Mucosa of rectum (tissue), 2 donors: Measurements from ENCODE around the gene TUFT1.
A peak's percentile ranks its signal among the peaks of the same experiment; 100 is the strongest.

Experiments
- H3K27ac ChIP-seq, 2 donors: one replicate each; pipeline ENCODE4 v1.7.0; 2013; ENCODE audit warnings: inconsistent platforms in 2 of 2, low read depth in 2 of 2, low read length in 2 of 2
- H3K27me3 ChIP-seq, 2 donors: one replicate each; pipeline ENCODE4 v1.7.0; 2013; ENCODE audit warnings: low read length in 2 of 2; ENCODE audit not compliant: control insufficient read depth in 2 of 2, insufficient read depth in 2 of 2
- H3K36me3 ChIP-seq, 2 donors: one replicate each; pipeline ENCODE4 v1.7.0; 2013; ENCODE audit warnings: low read length in 2 of 2; ENCODE audit not compliant: control insufficient read depth in 2 of 2, insufficient read depth in 2 of 2
- H3K4me1 ChIP-seq, 2 donors: one replicate each; pipeline ENCODE4 v1.7.0; 2013; ENCODE audit warnings: low read length in 2 of 2, mild to moderate bottlenecking in 1 of 2; ENCODE audit not compliant: control insufficient read depth in 2 of 2, insufficient read depth in 2 of 2
- H3K4me3 ChIP-seq, 2 donors: one replicate each; pipeline ENCODE4 v1.7.0; 2013; ENCODE audit warnings: low read length in 2 of 2
- H3K9ac ChIP-seq, 2 donors: one replicate each; pipeline ENCODE4 v1.7.0; 2013; ENCODE audit warnings: low read length in 2 of 2, low read depth in 1 of 2, mild to moderate bottlenecking in 1 of 2
- H3K9me3 ChIP-seq, 2 donors: one replicate each; pipeline ENCODE4 v1.7.0; 2013; ENCODE audit warnings: low read length in 2 of 2; ENCODE audit not compliant: control insufficient read depth in 2 of 2
- donor health status: healthy.
- donor health status: Normal muscosa, but diverticular disease.

TUFT1 gene

DNA sequence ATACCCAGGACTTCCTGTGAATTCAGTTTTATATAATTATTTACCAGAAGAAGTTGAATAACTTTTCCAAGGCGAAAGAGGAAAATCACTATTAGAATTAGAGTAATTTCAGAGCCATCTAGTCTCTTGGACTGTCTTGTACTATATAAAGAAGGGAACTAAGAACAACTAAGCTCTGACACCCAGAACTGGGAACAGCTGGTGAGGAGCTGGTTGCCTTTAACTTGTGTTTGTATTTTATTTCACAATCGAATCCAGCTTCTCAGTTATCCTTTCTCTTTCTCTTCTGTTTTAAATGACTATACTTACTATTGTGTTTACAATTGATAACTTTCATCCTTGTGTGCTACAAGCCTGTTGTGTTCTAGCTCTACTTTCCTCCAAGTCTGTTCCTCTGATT lies 80.2 kb downstream of the TUFT1 start:
- Histone ChIP-seq H3K27ac (peak overlapping the region in 1 of 2 donors; percentile 47), H3K27me3 (no peaks in the 10 kb centered on the region), H3K9me3 (no peaks in the 10 kb centered on the region), H3K4me3 (no peak overlapping the region), H3K36me3 (no peaks in the 10 kb centered on the region), H3K9ac (no peak overlapping the region), H3K4me1 (peaks cover 0 to 5% of the 10 kb centered on the region in 2 donors)

- Histone ChIP-seq H3K27ac (peak overlapping the region; percentile 45 to 47), H3K9ac (no peak overlapping the region), H3K9me3 (no peaks in the 10 kb centered on the region), H3K4me3 (no peak overlapping the region), H3K36me3 (no peaks in the 10 kb centered on the region), H3K4me1 (peaks cover 0 to 5% of the 10 kb centered on the region in 2 donors), H3K27me3 (no peaks in the 10 kb centered on the region)
Observed at GRCh38 chr1:151621351-151621750, 81.2 kb downstream of the TUFT1 start.

DNA sequence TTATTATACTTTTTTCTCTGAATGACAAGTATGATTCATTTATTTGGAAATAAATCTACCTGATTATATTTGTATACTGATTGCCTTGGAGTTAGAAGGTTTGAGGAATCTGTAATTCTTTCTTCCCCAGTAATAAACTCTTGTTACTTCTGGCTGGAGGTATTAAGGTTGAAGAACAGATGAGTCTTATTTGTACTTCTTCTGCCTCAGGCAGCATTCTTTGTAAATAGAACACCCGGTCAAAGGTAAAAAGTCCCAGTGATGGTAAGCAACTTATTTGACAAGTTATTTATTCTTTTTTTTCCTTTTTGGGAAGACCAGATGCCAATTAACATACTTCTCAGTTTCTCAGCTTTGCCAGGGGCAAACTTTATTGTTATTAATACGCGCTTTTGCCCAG lies 84.7 kb downstream of the TUFT1 start:
- no peaks in the 10 kb centered on the region for H3K36me3 ChIP-seq
- H3K9me3 ChIP-seq, result no peaks in the 10 kb centered on the region
- no peak overlapping the region for H3K27ac ChIP-seq
- peaks cover 0 to 1% of the 10 kb centered on the region in 2 donors for H3K4me1 ChIP-seq
- H3K4me3 ChIP-seq, result no peak overlapping the region
- H3K27me3 ChIP-seq, result no peaks in the 10 kb centered on the region
- H3K9ac ChIP-seq, result no peak overlapping the region

- H3K27ac ChIP-seq, result no peak overlapping the region
- H3K27me3 ChIP-seq, result no peaks in the 10 kb centered on the region
- H3K9me3 ChIP-seq, result no peaks in the 10 kb centered on the region
- H3K4me3 ChIP-seq, result no peak overlapping the region
- no peaks in the 10 kb centered on the region for H3K4me1 ChIP-seq
- no peaks in the 10 kb centered on the region for H3K36me3 ChIP-seq
- H3K9ac ChIP-seq, result no peak overlapping the region
Observed at GRCh38 chr1:151626740-151627334, 86.7 kb downstream of the TUFT1 start.

DNA sequence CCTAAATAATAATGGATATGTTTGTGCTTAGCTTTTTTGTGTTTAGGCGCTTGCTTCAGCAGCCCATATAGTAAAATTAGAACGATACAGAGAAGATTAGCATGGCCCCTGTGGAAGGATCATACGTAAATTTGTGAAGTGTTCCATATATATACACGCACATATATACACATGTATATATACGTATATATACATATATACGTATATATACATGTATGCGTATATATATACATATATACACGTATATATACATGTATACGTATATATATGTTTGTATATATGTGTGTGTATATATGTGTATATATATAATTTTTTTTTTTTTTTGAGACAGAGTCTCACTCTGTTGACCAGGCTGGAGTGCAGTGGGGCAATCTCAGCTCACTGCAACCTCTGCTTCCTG lies 89.2 kb downstream of the TUFT1 start:
- Histone ChIP-seq H3K4me3 (no peak overlapping the region), H3K27ac (no peak overlapping the region), H3K4me1 (no peaks in the 10 kb centered on the region), H3K36me3 (no peaks in the 10 kb centered on the region), H3K27me3 (no peaks in the 10 kb centered on the region), H3K9ac (no peak overlapping the region), H3K9me3 (no peaks in the 10 kb centered on the region)
